WERI-Rb-1 (cell line): Measurements from ENCODE around the gene RRM2.
"Not testable (repeated sequence)": the region's sequence is repeated elsewhere in the genome, so short reads cannot be mapped to it uniquely, and the experiment has no call there.

Source experiments
- DNase-seq: peaks from one replicate; pipeline ENCODE4 v3.0.0-alpha.2; 2020
- H3K27ac ChIP-seq: fragments of 250-450 bp; sonication (Bioruptor Pico); 2 replicates; pipeline ENCODE4 v1.5.1; 2020; ENCODE audit warnings: mild to moderate bottlenecking, moderate library complexity
- H3K27me3 ChIP-seq: fragments of 250-450 bp; sonication (Bioruptor Pico); 2 replicates; pipeline ENCODE4 v1.5.1; 2021; ENCODE audit warnings: mild to moderate bottlenecking, low read depth, moderate library complexity; ENCODE audit not compliant: insufficient read depth, severe bottlenecking
- H3K36me3 ChIP-seq: fragments of 250-450 bp; sonication (Bioruptor Pico); 2 replicates; pipeline ENCODE4 v1.5.1; 2020; ENCODE audit warnings: mild to moderate bottlenecking, moderate library complexity
- H3K4me3 ChIP-seq: 2 replicates; pipeline ENCODE4 v1.5.1; 2011; ENCODE audit warnings: low read depth, mild to moderate bottlenecking, control low read depth, low read length
- H3K9me3 ChIP-seq: fragments of 250-450 bp; sonication (Bioruptor Pico); 2 replicates; pipeline ENCODE4 v1.5.1; 2021; ENCODE audit warnings: mild to moderate bottlenecking, moderate library complexity; ENCODE audit not compliant: severe bottlenecking
- CTCF ChIP-seq: IDR thresholded peaks from 2 replicates; pipeline ENCODE4 v1.5.1; 2011; ENCODE audit warnings: low read depth, mild to moderate bottlenecking, control low read depth, inconsistent platforms, low read length

The RRM2 gene

GRCh38 chr2:10085668-10086059 lies 36.9 kb upstream of the RRM2 start:
- Histone ChIP-seq H3K36me3 (no peaks in the 10 kb centered on the region), H3K4me3 (no peak overlapping the region), H3K27me3 (peaks cover 3% of the 10 kb centered on the region), H3K9me3 (no peaks in the 10 kb centered on the region), H3K27ac (no peak overlapping the region)
- no peak for DNase-seq
- no peak for TF ChIP-seq CTCF

- H3K36me3 ChIP-seq = no peaks in the 10 kb centered on the region
- no peak for TF ChIP-seq CTCF
- no peak overlapping the region for H3K4me3 ChIP-seq
- H3K27me3 ChIP-seq = no peaks in the 10 kb centered on the region
- no peak overlapping the region for H3K27ac ChIP-seq
- H3K9me3 ChIP-seq = no peaks in the 10 kb centered on the region
- no peak for DNase-seq
These were observed 35.6 kb upstream of the RRM2 start for GRCh38 chr2:10086950-10087349.

- H3K9me3 ChIP-seq = no peaks in the 10 kb centered on the region
- no peaks in the 10 kb centered on the region for H3K27me3 ChIP-seq
- DNase-seq = no peak
- H3K36me3 ChIP-seq = no peaks in the 10 kb centered on the region
- H3K27ac ChIP-seq = no peak overlapping the region
- TF ChIP-seq CTCF = no peak
- H3K4me3 ChIP-seq = no peak overlapping the region
These were observed 35.2 kb upstream of the RRM2 start for GRCh38 chr2:10087360-10087759.

- Histone ChIP-seq H3K36me3 (no peaks in the 10 kb centered on the region), H3K9me3 (no peaks in the 10 kb centered on the region), H3K27me3 (no peaks in the 10 kb centered on the region), H3K27ac (no peak overlapping the region), H3K4me3 (no peak overlapping the region)
- no peak for TF ChIP-seq CTCF
- DNase-seq = no peak
These were observed 32.9 kb upstream of the RRM2 start for GRCh38 chr2:10089565-10090190.

GRCh38 chr2:10091182-10091888 lies 31.2 kb upstream of the RRM2 start:
- H3K27ac ChIP-seq = no peak overlapping the region
- no peaks in the 10 kb centered on the region for H3K9me3 ChIP-seq
- no peaks in the 10 kb centered on the region for H3K36me3 ChIP-seq
- H3K4me3 ChIP-seq = no peak overlapping the region
- no peak for TF ChIP-seq CTCF
- DNase-seq = no peak
- no peaks in the 10 kb centered on the region for H3K27me3 ChIP-seq

GRCh38 chr2:10091889-10092244 lies 30.7 kb upstream of the RRM2 start:
- not testable (repeated sequence) for H3K36me3 ChIP-seq, H3K27ac ChIP-seq, H3K9me3 ChIP-seq, H3K27me3 ChIP-seq, DNase-seq, H3K4me3 ChIP-seq
